AG10803 (cell line): Measurements from ENCODE around the gene PRXL2A.

ENCODE experiments used
- DNase-seq: peaks from one replicate; pipeline ENCODE4 v3.0.0; 2010; ENCODE audit warnings: low read depth
- H3K4me3 ChIP-seq: 2 replicates; pipeline ENCODE4 v1.5.1; 2011; ENCODE audit warnings: mild to moderate bottlenecking, low read length, control low read depth
- TF ChIP-seq, protein P1 (sequence below): conservative IDR thresholded peaks from 2 replicates; pipeline ENCODE4 v1.5.1; 2011; ENCODE audit warnings: mild to moderate bottlenecking, low read length, control low read depth, inconsistent platforms

The PRXL2A gene

DNA sequence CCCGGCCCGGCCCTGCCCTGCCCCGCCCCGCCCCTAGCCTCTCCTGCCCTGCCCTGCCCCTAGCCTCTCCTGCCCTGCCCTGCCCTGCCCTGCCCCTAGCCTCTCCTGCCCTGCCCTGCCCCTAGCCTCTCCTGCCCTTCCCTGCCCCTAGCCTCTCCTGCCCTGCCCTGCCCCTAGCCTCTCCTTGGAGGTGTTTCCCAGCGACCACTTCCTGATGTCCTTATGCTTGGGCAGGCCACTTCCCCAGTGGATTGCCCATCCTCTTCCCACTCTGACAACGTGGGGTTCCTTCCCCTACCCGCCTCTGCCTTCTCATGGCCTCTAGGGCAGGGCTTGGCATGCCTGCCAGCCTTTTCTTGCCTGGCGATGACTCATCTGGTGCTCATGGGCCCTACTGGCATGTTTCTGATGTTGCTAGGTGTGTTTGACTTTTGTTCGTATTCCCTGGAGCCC lies 21.2 kb downstream of the PRXL2A start:
- H3K4me3 ChIP-seq, result no peak overlapping the region
- DNase-seq, result no peak
- TF ChIP-seq, protein P1, sequence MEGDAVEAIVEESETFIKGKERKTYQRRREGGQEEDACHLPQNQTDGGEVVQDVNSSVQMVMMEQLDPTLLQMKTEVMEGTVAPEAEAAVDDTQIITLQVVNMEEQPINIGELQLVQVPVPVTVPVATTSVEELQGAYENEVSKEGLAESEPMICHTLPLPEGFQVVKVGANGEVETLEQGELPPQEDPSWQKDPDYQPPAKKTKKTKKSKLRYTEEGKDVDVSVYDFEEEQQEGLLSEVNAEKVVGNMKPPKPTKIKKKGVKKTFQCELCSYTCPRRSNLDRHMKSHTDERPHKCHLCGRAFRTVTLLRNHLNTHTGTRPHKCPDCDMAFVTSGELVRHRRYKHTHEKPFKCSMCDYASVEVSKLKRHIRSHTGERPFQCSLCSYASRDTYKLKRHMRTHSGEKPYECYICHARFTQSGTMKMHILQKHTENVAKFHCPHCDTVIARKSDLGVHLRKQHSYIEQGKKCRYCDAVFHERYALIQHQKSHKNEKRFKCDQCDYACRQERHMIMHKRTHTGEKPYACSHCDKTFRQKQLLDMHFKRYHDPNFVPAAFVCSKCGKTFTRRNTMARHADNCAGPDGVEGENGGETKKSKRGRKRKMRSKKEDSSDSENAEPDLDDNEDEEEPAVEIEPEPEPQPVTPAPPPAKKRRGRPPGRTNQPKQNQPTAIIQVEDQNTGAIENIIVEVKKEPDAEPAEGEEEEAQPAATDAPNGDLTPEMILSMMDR, result no peak

- TF ChIP-seq, protein P1, result no peak
- no peak overlapping the region for H3K4me3 ChIP-seq
- DNase-seq, result no peak
Observed at GRCh38 chr10:80433134-80433533, 24.8 kb downstream of the PRXL2A start.

DNA sequence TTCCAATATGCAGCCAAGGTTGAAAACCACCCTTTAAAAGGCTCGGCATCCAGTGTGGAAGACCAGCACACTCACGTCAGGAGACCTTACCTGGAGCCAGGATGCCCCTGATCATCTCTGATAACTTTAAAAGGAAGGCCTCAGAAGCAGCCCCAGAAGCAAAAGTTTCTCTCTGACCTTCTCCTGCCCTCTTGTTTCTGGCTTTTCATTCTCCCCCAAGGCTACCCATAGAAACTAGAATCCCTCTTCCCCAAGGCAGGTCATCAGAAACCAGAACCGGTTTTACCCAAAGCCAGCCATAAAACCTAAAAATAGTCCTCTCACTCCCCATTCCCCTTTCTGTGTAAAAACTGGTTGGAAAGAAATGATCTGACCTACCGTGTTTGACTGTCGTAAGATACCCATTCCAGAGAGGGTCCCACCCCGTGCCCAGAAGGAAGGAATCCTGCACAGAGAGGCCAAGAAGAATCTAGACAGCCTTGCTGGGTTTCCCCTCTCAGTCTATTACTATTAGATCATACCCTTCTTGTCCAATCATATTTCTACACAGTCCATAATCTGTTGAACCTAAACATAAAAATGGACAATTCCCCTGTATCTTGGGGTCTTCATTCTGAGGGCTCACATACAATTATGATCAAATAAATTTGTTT lies 28.2 kb downstream of the PRXL2A start:
- TF ChIP-seq, protein P1, result no peak
- H3K4me3 ChIP-seq, result no peak overlapping the region
- no peak for DNase-seq

DNA sequence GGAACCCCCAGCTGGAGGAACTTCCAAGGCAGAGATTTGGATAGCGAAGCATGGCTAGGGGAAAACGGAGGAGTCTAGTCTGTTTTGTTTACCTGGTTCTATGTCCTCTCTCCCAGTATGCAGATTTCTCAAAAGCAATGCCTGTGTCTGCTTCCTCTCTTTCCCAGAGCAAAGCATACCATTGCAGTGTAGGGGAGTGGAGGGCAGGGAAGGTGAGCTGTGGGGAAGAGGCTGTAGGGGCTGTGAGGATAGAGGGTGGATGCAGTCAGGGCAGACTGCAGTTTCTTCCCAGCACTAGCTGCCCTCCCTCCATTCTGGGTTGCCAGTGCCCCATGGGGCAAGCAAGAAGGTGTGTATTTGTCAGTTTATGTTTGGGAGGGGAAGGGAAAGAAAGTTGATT lies 28.9 kb downstream of the PRXL2A start:
- DNase-seq, result no peak
- H3K4me3 ChIP-seq, result no peak overlapping the region
- TF ChIP-seq, protein P1, result no peak

DNA sequence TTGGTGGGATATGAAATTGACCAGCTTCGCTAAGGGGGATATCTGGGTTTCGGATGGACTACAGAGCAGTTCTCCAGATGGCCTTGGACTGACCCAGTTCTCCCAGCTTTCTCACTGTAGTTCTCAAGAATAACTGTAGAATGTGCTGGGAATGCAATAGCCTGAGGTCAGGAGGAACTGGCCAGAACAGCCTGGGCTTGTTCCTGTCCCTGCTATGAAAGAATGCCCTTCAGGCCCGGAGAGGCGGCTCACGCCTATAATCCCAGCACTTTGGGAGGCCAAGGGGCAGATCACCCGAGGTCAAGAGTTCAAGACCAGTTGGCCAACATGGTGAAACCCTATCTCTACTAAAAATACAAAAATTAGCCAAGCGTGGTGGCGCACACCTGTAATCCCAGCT lies 33.5 kb downstream of the PRXL2A start:
- H3K4me3 ChIP-seq, result no peak overlapping the region
- no peak for DNase-seq
- TF ChIP-seq, protein P1, result no peak

DNA sequence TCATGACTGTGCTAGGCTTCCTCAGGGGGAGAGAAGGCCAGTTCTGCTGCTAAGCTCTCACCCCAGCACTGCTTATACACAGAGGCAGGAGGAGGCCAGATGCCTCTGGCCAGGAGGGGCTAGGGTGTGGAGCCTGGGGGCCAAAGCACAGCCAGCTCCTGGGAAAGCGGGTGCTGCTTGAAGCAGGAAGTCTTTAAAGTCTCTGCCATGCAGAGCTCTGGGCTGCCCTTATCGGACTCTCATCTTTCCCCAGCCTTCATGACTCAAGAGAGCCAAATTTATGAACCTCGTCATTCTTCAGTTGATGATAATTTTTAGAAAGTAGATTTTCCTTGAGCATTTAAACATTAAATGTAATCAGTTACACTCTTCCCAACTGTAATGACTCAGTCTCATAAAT lies 34.5 kb downstream of the PRXL2A start:
- H3K4me3 ChIP-seq, result no peak overlapping the region
- TF ChIP-seq, protein P1, result no peak
- DNase-seq, result no peak

- no peak overlapping the region for H3K4me3 ChIP-seq
- DNase-seq, result peak; percentile 35
- TF ChIP-seq, protein P1, result peak; percentile 43
Observed at GRCh38 chr10:80443531-80443974, 35.2 kb downstream of the PRXL2A start.
